ENCODE data around the gene PCDHGA9.
"Not testable (repeated sequence)": the region's sequence is repeated elsewhere in the genome, so short reads cannot be mapped to it uniquely, and the experiment has no call there.

GRCh38 chr5:141397756-141398551 is 4.6 kb upstream of the PCDHGA9 start, which contains the start of gene PCDHGB5:
- not testable (repeated sequence) for TF ChIP-seq POLR2A (IDR thresholded peaks at IDR 0.05; ENCODE audit: extremely low read depth, insufficient read length); MAX (IDR thresholded peaks at IDR 0.05; ENCODE audit: low read depth, low read length)
- TF ChIP-seq, protein P1, sequence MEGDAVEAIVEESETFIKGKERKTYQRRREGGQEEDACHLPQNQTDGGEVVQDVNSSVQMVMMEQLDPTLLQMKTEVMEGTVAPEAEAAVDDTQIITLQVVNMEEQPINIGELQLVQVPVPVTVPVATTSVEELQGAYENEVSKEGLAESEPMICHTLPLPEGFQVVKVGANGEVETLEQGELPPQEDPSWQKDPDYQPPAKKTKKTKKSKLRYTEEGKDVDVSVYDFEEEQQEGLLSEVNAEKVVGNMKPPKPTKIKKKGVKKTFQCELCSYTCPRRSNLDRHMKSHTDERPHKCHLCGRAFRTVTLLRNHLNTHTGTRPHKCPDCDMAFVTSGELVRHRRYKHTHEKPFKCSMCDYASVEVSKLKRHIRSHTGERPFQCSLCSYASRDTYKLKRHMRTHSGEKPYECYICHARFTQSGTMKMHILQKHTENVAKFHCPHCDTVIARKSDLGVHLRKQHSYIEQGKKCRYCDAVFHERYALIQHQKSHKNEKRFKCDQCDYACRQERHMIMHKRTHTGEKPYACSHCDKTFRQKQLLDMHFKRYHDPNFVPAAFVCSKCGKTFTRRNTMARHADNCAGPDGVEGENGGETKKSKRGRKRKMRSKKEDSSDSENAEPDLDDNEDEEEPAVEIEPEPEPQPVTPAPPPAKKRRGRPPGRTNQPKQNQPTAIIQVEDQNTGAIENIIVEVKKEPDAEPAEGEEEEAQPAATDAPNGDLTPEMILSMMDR (IDR thresholded peaks at IDR 0.05; ENCODE audit: low read depth, low read length) = peak; percentile 58

Measured in NB4 (cell line).